Kidney capillary endothelial cell (primary cell): Measurements from ENCODE around the gene SH3RF1.
A peak's percentile ranks its signal among the peaks of the same experiment; 100 is the strongest.

Experiments used
- DNase-seq: peaks from one replicate; pipeline ENCODE4 v3.0.0-alpha.2; 2018; ENCODE audit warnings: low spot score

The SH3RF1 gene

GRCh38 chr4:169133932-169134331 is 136.8 kb downstream of the SH3RF1 start:
- DNase-seq: no peak

- no peak for DNase-seq
These were observed 138.0 kb downstream of the SH3RF1 start for GRCh38 chr4:169132561-169133305.

- DNase-seq: no peak
These were observed 139.1 kb downstream of the SH3RF1 start for GRCh38 chr4:169131556-169132208.

GRCh38 chr4:169128902-169129301 is 141.9 kb downstream of the SH3RF1 start:
- DNase-seq: no peak

- DNase-seq: no peak
These were observed 143.4 kb downstream of the SH3RF1 start for GRCh38 chr4:169127314-169127713.

GRCh38 chr4:169124661-169125060 is 146.1 kb downstream of the SH3RF1 start:
- no peak for DNase-seq

- DNase-seq: no peak
These were observed 148.3 kb downstream of the SH3RF1 start for GRCh38 chr4:169122422-169122821.

- DNase-seq: no peak
These were observed 148.8 kb downstream of the SH3RF1 start for GRCh38 chr4:169121861-169122382.

- DNase-seq: no peak
These were observed 150.1 kb downstream of the SH3RF1 start for GRCh38 chr4:169120624-169121023.

- no peak for DNase-seq
These were observed 151.2 kb downstream of the SH3RF1 start for GRCh38 chr4:169119536-169119935.

- peak; percentile 17 for DNase-seq
These were observed 153.1 kb downstream of the SH3RF1 start for GRCh38 chr4:169117591-169118081.

GRCh38 chr4:169116270-169116901 is 154.4 kb downstream of the SH3RF1 start:
- DNase-seq: peak; percentile 14

GRCh38 chr4:169115897-169116254 is 154.9 kb downstream of the SH3RF1 start:
- peak; percentile 52 for DNase-seq

- no peak for DNase-seq
These were observed 155.4 kb downstream of the SH3RF1 start for GRCh38 chr4:169115144-169115896.

- DNase-seq: no peak
These were observed 156.3 kb downstream of the SH3RF1 start for GRCh38 chr4:169114341-169114974.

- DNase-seq: no peak
These were observed 160.1 kb downstream of the SH3RF1 start for GRCh38 chr4:169110633-169111032.

- DNase-seq: no peak
These were observed 161.6 kb downstream of the SH3RF1 start for GRCh38 chr4:169109035-169109675.

GRCh38 chr4:169108303-169108702 is 162.5 kb downstream of the SH3RF1 start:
- DNase-seq: no peak

- no peak for DNase-seq
These were observed 163.2 kb downstream of the SH3RF1 start for GRCh38 chr4:169107528-169107927.

GRCh38 chr4:169106696-169107229 is 164.0 kb downstream of the SH3RF1 start:
- no peak for DNase-seq

- DNase-seq: no peak
These were observed 165.1 kb downstream of the SH3RF1 start for GRCh38 chr4:169105620-169106019.
